Breast epithelium (tissue), 3 donors: Measurements from ENCODE around the gene PIGV.

Source experiments
- CTCF ChIP-seq, 3 donors: fragments of 450-650 bp; IDR thresholded peaks; one replicate each; pipeline ENCODE4 v1.5.1; 2016 to 2017; ENCODE audit warnings: antibody characterized with exemption in 3 of 3, mild to moderate bottlenecking in 3 of 3, moderate library complexity in 3 of 3
- POLR2A ChIP-seq: fragments of 450-650 bp; IDR thresholded peaks from one replicate; pipeline ENCODE4 v1.6.1; 2016; ENCODE audit warnings: antibody characterized with exemption, mild to moderate bottlenecking, moderate library complexity
- POLR2AphosphoS5 ChIP-seq, 3 donors: sonication (generic); formaldehyde crosslinking; IDR thresholded peaks; one replicate each; pipeline ENCODE4 v1.6.1; 2017; ENCODE audit warnings: antibody characterized with exemption in 3 of 3

GRCh38 chr1:26785611-26786436 lies 1.9 kb upstream of the PIGV start:
- TF ChIP-seq CTCF (IDR thresholded peaks at IDR 0.05) (no peak), POLR2A (no peak), POLR2AphosphoS5 (IDR thresholded peaks at IDR 0.05) (no peak)
